Muscle layer of duodenum (tissue), 2 donors: ENCODE results near the gene SZRD1.

Source experiments
- H3K27ac ChIP-seq: one replicate; pipeline ENCODE4 v1.7.0; 2013; ENCODE audit warnings: mild to moderate bottlenecking, low read length
- H3K27me3 ChIP-seq: one replicate; pipeline ENCODE4 v1.7.0; 2013; ENCODE audit warnings: low read depth, mild to moderate bottlenecking, control low read depth, low read length
- H3K36me3 ChIP-seq, 2 donors: one replicate each; pipeline ENCODE4 v1.7.0; 2013; ENCODE audit warnings: low read length in 2 of 2, control low read depth in 1 of 2, mild to moderate bottlenecking in 1 of 2; ENCODE audit not compliant: insufficient read depth in 2 of 2, control insufficient read depth in 1 of 2
- H3K4me1 ChIP-seq, 2 donors: one replicate each; pipeline ENCODE4 v1.7.0; 2013; ENCODE audit warnings: low read length in 2 of 2, mild to moderate bottlenecking in 2 of 2, control low read depth in 1 of 2, moderate library complexity in 1 of 2; ENCODE audit not compliant: insufficient read depth in 2 of 2, control insufficient read depth in 1 of 2
- H3K4me3 ChIP-seq, 2 donors: one replicate each; pipeline ENCODE4 v1.7.0; 2013; ENCODE audit warnings: low read length in 2 of 2, low read depth in 1 of 2, mild to moderate bottlenecking in 1 of 2
- H3K9me3 ChIP-seq, 2 donors: one replicate each; pipeline ENCODE4 v1.7.0; 2013; ENCODE audit warnings: low read length in 2 of 2, control low read depth in 1 of 2, mild to moderate bottlenecking in 1 of 2; ENCODE audit not compliant: control insufficient read depth in 1 of 2
- donor health status: healthy.

The SZRD1 gene

DNA sequence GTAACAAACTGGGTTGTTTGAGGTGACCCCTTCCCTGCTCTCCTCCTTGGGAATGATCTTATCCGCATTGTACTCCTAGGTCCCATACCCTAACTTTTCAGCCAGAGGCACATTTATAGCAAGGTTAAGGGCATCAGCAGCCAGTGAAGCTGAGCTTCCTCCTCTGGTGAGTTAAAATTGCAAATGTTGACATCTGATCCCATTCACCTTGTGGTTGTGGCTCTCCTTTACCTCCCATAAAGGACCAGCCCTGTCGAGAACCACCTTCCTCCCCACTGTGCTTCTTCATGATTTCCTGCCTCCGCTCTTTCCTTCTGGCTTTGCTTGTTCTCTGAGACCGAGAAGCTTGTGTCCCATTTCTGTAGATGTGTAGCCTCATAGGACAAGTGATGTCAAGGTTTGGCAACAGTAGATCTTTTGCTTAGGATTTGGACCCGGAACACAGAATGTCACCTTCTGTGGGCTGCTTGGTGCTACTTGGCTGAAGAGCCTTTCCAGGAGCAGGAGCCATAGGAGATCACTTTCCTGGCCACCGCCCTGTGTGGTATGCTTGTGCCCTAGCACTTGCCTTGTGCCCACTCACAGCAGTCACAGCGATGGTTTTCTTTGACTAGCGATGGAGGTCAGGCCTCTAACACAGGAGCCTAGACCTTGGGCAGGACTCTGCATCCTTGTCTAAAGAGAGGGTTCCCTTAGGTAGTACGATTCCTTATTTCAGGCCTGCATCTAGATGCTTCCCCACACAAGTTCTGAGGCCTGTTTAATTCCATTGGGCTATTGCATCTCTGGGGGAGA lies 18.8 kb downstream of the SZRD1 start:
- Histone ChIP-seq H3K27ac (peak overlapping the region; percentile 60), H3K27me3 (no peaks in the 10 kb centered on the region), H3K36me3 (no peaks in the 10 kb centered on the region), H3K9me3 (no peaks in the 10 kb centered on the region), H3K4me3 (no peak overlapping the region), H3K4me1 (peaks cover 19 to 54% of the 10 kb centered on the region in 2 donors)

DNA sequence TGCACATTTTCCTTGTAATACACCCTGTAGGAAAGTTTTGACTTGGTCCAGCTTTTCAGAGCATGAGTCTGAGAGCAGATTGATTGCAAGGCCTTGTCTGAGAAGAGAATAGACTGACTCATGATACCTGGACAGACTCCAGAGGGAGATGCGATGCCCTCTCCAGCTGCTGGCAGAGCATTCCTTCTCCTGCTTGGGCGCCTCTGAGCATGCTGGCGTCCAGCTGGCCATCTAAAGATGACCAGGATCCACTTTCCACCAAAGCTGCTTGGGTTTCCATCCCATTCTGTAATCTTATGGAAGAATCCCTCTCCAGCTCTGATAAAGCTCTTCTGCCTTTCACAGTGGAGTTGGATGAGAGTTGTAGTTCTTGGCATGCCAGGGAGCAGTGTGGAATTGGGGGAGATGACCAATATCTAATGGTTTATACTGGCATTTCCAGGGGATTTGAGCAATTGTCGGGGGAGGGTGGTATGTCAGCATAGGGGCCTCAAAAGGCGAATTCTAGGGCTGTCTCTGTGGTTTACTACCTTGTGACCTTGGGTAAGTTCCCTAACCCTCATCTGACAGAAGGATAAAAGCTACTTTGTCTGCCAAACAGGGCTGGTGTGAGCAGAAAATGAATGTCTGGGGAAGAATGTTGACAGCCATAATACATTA lies 19.5 kb downstream of the SZRD1 start:
- Histone ChIP-seq H3K4me3 (peak overlapping the region; percentile 49 to 53), H3K4me1 (peaks cover 19 to 58% of the 10 kb centered on the region in 2 donors), H3K27ac (peak overlapping the region; percentile 60), H3K27me3 (no peaks in the 10 kb centered on the region), H3K9me3 (no peaks in the 10 kb centered on the region), H3K36me3 (no peaks in the 10 kb centered on the region)

DNA sequence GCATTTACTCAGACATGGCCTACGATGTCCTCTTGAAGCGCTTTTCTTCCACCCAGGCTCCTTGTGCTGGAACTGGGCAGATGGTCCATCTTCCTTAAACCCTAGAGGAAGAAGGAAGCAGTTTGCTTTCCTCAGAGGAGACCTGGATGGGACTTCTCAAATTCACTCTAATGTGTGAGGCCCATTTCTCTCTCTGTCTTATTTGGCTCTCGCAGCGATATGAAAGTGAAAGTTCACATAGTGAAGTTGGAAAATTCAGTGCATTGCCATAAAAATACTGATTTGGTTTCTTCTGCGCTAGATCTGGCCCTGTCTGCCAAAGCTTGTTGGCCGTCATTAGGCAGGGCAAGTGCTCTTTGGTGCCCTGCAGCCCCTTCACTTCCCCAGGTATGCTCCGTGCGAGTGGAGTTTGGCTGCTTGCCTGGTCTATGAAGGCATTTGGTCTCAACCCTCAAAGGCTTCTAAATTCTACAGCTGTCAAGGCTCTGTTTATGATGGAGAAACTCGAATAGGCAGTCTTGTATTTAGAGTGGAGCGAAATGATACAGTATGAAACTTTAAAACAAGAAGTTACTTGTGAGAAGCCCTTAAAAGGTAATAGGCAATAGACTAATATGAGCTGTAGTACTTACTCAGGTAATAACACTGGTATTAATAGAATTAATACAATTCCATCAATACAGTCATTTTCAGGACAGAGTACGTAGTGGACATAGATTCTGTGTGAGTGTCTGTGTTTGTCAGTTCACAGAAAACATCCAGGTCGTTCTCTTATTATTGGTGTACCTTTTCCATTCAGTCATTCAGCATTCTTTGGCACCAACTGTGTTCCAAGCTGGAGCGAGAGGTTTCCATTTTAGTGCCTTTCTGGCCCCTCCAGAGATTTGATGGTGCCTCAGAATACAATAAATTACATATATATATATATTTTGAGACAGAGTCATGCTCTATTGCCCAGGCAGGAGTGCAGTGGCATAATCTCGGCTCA lies 20.5 kb downstream of the SZRD1 start:
- Histone ChIP-seq H3K4me3 (peak overlapping the region; percentile 49 to 53), H3K27me3 (no peaks in the 10 kb centered on the region), H3K9me3 (no peaks in the 10 kb centered on the region), H3K36me3 (no peaks in the 10 kb centered on the region), H3K4me1 (peaks cover 19 to 67% of the 10 kb centered on the region in 2 donors), H3K27ac (peak overlapping the region; percentile 60)

DNA sequence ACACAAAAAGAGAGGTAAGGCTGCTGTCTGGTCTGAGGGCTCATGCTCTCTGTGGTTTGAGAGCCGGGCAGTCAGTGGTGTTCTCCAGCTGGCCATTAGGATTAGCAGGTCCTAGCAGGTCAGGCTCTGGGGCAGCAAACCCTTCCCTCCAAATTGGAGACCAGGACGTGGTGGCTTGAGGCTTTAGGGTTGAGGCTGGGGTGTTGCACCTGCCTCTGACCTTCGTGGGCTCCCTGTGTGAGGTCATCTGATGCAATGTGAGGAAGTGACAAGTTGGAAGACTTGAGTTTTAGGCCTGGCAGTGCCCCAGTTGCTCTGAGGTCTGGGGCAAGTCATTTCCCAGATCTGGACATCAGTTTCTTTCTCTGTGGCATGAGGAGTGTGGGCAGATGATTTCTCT lies 24.4 kb downstream of the SZRD1 start:
- Histone ChIP-seq H3K9me3 (no peaks in the 10 kb centered on the region), H3K4me1 (peaks cover 8 to 52% of the 10 kb centered on the region in 2 donors), H3K36me3 (peaks cover 17 to 25% of the 10 kb centered on the region in 2 donors), H3K27ac (peak overlapping the region; percentile 6), H3K27me3 (no peaks in the 10 kb centered on the region), H3K4me3 (no peak overlapping the region)

DNA sequence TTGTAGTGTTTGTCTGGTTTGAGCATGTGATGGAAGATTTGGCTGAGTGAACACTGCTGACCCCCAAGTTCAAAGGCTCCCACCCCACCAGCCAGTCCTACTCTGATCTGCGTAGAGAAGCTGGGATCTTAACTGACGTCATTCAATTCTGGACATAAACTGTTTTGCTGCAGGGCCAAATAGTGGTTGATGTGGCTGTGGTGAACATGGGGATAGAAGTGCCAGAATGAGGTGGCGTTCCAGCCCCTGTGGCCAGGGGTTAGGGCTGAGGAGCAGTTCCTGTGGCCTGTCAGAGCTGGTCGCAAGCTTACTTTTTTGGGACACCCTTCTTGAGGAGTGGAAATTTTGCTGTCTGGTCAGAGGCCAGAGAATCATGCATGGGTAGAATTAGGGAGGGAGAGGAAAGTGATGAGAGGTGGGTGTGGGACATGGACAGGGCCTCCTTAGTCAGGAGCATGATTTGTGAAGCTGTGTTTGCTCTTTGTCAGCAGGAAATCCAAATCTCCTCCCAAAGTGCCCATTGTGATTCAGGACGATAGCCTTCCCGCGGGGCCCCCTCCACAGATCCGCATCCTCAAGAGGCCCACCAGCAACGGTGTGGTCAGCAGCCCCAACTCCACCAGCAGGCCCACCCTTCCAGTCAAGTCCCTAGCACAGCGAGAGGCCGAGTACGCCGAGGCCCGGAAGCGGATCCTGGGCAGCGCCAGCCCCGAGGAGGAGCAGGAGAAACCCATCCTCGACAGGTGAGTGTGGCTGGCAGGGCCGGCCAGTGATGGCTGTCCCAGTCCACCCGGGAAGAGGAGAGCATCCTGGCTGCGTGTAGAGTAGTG lies 25.9 kb downstream of the SZRD1 start:
- Histone ChIP-seq H3K4me1 (peaks cover 0 to 36% of the 10 kb centered on the region in 2 donors), H3K36me3 (peaks cover 25 to 34% of the 10 kb centered on the region in 2 donors), H3K27me3 (no peaks in the 10 kb centered on the region), H3K4me3 (no peak overlapping the region), H3K27ac (no peak overlapping the region), H3K9me3 (no peaks in the 10 kb centered on the region)

DNA sequence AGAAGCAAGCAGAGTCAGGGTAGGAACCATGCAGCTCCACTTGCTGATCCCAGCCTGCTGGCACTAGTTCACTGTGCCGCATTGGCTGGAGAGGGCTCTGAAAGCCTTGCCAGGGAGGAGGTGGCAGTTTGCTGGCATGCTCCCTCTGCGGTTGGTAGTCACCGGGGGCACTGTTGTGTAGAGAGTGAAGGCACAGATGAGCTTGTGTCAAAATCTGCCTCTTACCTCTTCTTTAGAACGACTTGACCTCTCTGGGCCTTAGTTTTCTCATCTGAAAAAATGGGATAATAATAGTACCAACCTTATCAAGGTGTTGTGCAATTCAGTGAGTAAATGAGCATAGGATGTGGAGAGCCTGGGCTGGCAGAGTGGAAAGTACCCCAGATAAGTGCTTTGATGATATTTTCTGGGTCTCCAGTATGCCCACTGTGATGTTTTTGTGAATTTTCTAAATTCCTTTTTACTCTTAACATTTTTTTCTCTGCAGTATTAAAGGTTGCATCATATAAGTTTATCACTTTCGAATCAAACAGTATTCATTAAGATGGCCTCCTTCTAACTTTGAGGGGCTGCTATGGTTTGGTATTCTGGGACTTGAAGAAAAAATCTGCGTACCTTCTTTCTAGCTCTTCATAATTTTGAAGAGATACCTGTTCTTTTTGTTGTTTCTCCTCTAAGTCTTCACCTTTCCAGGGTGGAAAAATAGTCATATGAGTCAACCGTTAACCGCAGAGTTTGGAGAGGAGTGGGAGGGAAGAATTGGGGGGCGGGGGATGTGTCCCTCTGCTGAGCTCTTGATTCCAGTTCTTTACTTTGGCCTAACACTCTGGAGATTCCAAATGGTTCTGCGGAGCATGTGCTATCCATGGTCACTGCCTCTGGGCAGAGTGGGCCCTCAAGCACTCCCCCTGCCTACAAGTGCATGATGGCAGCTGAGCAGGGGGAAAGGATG lies 26.8 kb downstream of the SZRD1 start:
- no peaks in the 10 kb centered on the region for H3K9me3 ChIP-seq
- H3K36me3 ChIP-seq, result peaks cover 25 to 43% of the 10 kb centered on the region in 2 donors
- H3K4me1 ChIP-seq, result peaks cover 0 to 33% of the 10 kb centered on the region in 2 donors
- H3K27ac ChIP-seq, result no peak overlapping the region
- no peak overlapping the region for H3K4me3 ChIP-seq
- H3K27me3 ChIP-seq, result no peaks in the 10 kb centered on the region

DNA sequence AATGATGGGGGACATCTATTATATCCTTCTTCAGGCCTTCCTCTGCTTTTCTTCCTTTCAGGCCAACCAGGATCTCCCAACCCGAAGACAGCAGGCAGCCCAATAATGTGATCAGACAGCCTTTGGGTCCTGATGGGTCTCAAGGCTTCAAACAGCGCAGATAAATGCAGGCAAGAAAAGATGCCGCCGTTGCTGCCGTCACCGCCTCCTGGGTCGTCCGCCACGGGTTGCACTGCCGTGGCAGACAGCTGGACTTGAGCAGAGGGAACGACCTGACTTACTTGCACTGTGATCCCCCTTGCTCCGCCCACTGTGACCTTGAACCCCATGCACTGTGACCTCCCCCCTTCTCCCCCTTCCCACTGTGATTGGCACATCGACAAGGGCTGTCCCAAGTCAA lies 27.9 kb downstream of the SZRD1 start:
- H3K9me3 ChIP-seq, result no peaks in the 10 kb centered on the region
- peaks cover 0 to 32% of the 10 kb centered on the region in 2 donors for H3K4me1 ChIP-seq
- H3K4me3 ChIP-seq, result no peak overlapping the region
- H3K27ac ChIP-seq, result no peak overlapping the region
- peaks cover 25 to 50% of the 10 kb centered on the region in 2 donors for H3K36me3 ChIP-seq
- H3K27me3 ChIP-seq, result no peaks in the 10 kb centered on the region

DNA sequence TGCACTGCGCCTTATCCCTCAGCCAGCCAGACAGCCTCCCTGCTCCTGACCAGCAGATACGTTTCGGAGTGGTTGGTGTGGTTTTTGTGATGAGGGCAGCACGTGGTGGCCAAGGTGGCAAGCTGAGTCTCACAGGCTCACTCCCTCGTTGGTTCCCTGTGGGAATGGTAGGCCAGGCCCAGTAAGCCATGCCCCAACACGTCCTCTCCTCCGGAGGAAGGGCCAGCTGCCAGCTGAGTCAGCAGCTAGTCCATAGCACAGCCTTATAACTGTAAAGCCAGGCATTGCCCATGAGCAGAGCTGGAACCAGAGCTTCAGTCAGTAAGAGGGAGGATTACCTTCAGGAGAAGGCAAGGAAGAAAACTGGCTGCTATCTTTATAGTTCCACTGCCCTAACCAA lies 29.5 kb downstream of the SZRD1 start:
- no peaks in the 10 kb centered on the region for H3K27me3 ChIP-seq
- no peak overlapping the region for H3K27ac ChIP-seq
- H3K9me3 ChIP-seq, result no peaks in the 10 kb centered on the region
- H3K4me3 ChIP-seq, result no peak overlapping the region
- peaks cover 0 to 20% of the 10 kb centered on the region in 2 donors for H3K4me1 ChIP-seq
- peaks cover 25 to 50% of the 10 kb centered on the region in 2 donors for H3K36me3 ChIP-seq

DNA sequence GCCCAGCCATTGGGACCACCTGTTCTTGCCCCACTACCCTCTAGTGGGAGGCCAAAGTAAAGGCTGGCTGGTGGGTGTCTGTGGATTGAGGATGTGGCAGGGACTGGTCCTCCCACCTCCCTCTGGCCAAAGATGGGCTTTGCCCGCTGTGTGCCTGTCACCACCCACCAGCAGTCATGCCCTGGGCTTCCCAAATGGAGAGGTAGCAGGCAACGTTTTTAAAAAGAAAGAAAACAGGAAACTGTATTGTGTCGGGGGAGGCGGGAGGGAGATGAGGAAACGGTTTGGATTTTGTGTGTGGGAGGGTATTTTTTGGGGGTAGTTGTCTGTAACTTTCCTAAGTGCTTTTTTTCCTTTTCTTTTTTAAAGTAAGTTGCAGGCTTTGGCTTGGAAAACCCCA lies 30.1 kb downstream of the SZRD1 start:
- H3K27me3 ChIP-seq, result no peaks in the 10 kb centered on the region
- H3K27ac ChIP-seq, result no peak overlapping the region
- peaks cover 0 to 15% of the 10 kb centered on the region in 2 donors for H3K4me1 ChIP-seq
- H3K9me3 ChIP-seq, result no peaks in the 10 kb centered on the region
- H3K36me3 ChIP-seq, result peaks cover 25 to 50% of the 10 kb centered on the region in 2 donors
- H3K4me3 ChIP-seq, result no peak overlapping the region
